SU-DHL-6 (cell line): ENCODE data around the gene MTARC1.

ENCODE experiments used
- CTCF ChIP-seq: fragments of 200-600 bp; sonication (generic); IDR thresholded peaks from one replicate; pipeline ENCODE4 v1.5.1; 2017; ENCODE audit warnings: antibody characterized with exemption, mild to moderate bottlenecking, low read length, moderate library complexity; ENCODE audit not compliant: insufficient read depth, poor library complexity, severe bottlenecking
- EZH2phosphoT487 ChIP-seq: fragments of 200-600 bp; sonication (generic), shearing (Covaris generic); conservative IDR thresholded peaks from 2 replicates; pipeline ENCODE4 v1.6.1; 2018; ENCODE audit warnings: mild to moderate bottlenecking, antibody characterized with exemption, low read length, moderate library complexity, mixed read lengths

- no peak for TF ChIP-seq CTCF
- no peak for TF ChIP-seq EZH2phosphoT487
These were observed 4.6 kb downstream of the MTARC1 start for GRCh38 chr1:220791285-220791684.
